Liver (tissue), 9 donors: ENCODE measurements around the gene LRP5. TPM values are rescaled to one million over a fixed set of nuclear protein-coding genes. Genes with fewer than 3 reads are reported as not detected.

Experiments
- DNase-seq: peaks from one replicate; pipeline ENCODE4 v3.0.0-alpha.2; 2017; ENCODE audit warnings: low spot score
- H3K27ac ChIP-seq, 2 donors: one replicate each; pipeline ENCODE4 v1.7.0; 2013; ENCODE audit warnings: inconsistent platforms in 2 of 2, low read length in 2 of 2, control low read depth in 1 of 2, low read depth in 1 of 2, mild to moderate bottlenecking in 1 of 2
- H3K27me3 ChIP-seq, 4 donors: one replicate each; pipeline versions ENCODE4 v1.6.1 to v1.7.0; 2013; ENCODE audit warnings: low read length in 3 of 4, inconsistent platforms in 1 of 4, mild to moderate bottlenecking in 1 of 4, moderate library complexity in 1 of 4; ENCODE audit not compliant: control insufficient read depth in 4 of 4, insufficient read depth in 4 of 4
- H3K36me3 ChIP-seq, 4 donors: one replicate each; pipeline versions ENCODE4 v1.6.1 to v1.7.0; 2013; ENCODE audit warnings: low read length in 3 of 4, mild to moderate bottlenecking in 3 of 4, low read depth in 1 of 4, moderate library complexity in 1 of 4; ENCODE audit not compliant: control insufficient read depth in 4 of 4, insufficient read depth in 3 of 4
- H3K4me1 ChIP-seq, 4 donors: one replicate each; pipeline versions ENCODE4 v1.6.1 to v1.7.0; 2013; ENCODE audit warnings: low read length in 3 of 4, mild to moderate bottlenecking in 3 of 4, moderate library complexity in 1 of 4; ENCODE audit not compliant: control insufficient read depth in 4 of 4, insufficient read depth in 4 of 4
- H3K4me3 ChIP-seq, 3 donors: one replicate each; pipeline versions ENCODE4 v1.6.1 to v1.7.0; 2013; ENCODE audit warnings: low read length in 3 of 3, control low read depth in 1 of 3, low read depth in 1 of 3, mild to moderate bottlenecking in 1 of 3
- H3K9ac ChIP-seq, 2 donors: one replicate each; pipeline ENCODE4 v1.7.0; 2013; ENCODE audit warnings: low read length in 2 of 2, mild to moderate bottlenecking in 2 of 2, moderate library complexity in 2 of 2, control low read depth in 1 of 2, low read depth in 1 of 2
- H3K9me3 ChIP-seq, 4 donors: one replicate each; pipeline versions ENCODE4 v1.6.1 to v1.7.0; 2013; ENCODE audit warnings: low read length in 3 of 4; ENCODE audit not compliant: control insufficient read depth in 4 of 4
- EGR1 ChIP-seq, 2 donors: IDR thresholded peaks; 2 replicates each; pipeline ENCODE4 v1.6.1; 2016 to 2018; ENCODE audit warnings: antibody characterized with exemption in 2 of 2, low read depth in 2 of 2
- FOXA1 ChIP-seq: IDR thresholded peaks from 2 replicates; pipeline ENCODE4 v1.6.1; 2016; ENCODE audit warnings: antibody characterized with exemption
- FOXA2 ChIP-seq: IDR thresholded peaks from 2 replicates; pipeline ENCODE4 v1.6.1; 2016; ENCODE audit warnings: antibody characterized with exemption
- HNF4A ChIP-seq, 2 donors: conservative IDR thresholded peaks; 2 replicates each; pipeline ENCODE4 v1.6.1; 2016; ENCODE audit warnings: antibody characterized with exemption in 2 of 2, mild to moderate bottlenecking in 2 of 2
- JUND ChIP-seq, 2 donors: IDR thresholded peaks; 2 replicates each; pipeline ENCODE4 v1.6.1; 2016; ENCODE audit warnings: antibody characterized with exemption in 2 of 2
- NR2F2 ChIP-seq: IDR thresholded peaks from 2 replicates; pipeline ENCODE4 v1.6.1; 2016; ENCODE audit warnings: antibody characterized with exemption
- RXRA ChIP-seq, 2 donors: IDR thresholded peaks; 2 replicates each; pipeline ENCODE4 v1.6.1; 2017 to 2018; ENCODE audit warnings: antibody characterized with exemption in 2 of 2, mild to moderate bottlenecking in 1 of 2
- SP1 ChIP-seq: IDR thresholded peaks from 2 replicates; pipeline ENCODE4 v1.6.1; 2018; ENCODE audit warnings: antibody characterized with exemption, mild to moderate bottlenecking
- YY1 ChIP-seq: IDR thresholded peaks from 2 replicates; pipeline ENCODE4 v1.6.1; 2016; ENCODE audit warnings: antibody characterized with exemption, mild to moderate bottlenecking
- WGBS: extraction: QIAGEN DNeasy Blood & Tissue Kit; methylation state at CpG from one replicate; pipeline ENCODE4 v1.1.7; 2013; 5-methylcytosine and 5-hydroxymethylcytosine counted together
- polyA plus RNA-seq, 2 donors: library from polyadenylated mRNA; stranded (reverse) in 1 of 2; unstranded in 1 of 2; fragments of 200-250 nt in 1 of 2; fragments of >200 nt in 1 of 2; fragmentation: Nextera tagmentation in 1 of 2; extraction: Ambion mirVana in 1 of 2; gene quantifications; one replicate each; pipeline versions ENCODE4 v1.2.1 to v1.2.3, GENCODE V29; 2013 to 2015
- total RNA-seq, 2 donors: library from RNA; depleted of rRNA; stranded (reverse); fragments of >200 nt; gene quantifications; one replicate each; pipeline ENCODE4 v1.2.3, GENCODE V29; 2014
- TF ChIP-seq, protein P1 (sequence below): fragments of 150-350 bp; IDR thresholded peaks from 2 replicates; pipeline ENCODE4 v1.5.1; 2017; ENCODE audit warnings: improper control_type of control experiment, low read depth, low read length; ENCODE audit not compliant: missing input control
- TF ChIP-seq, protein P2 (sequence below): IDR thresholded peaks from 2 replicates; pipeline ENCODE4 v1.6.1; 2016; ENCODE audit warnings: antibody characterized with exemption
- TF ChIP-seq, protein P3 (sequence below): IDR thresholded peaks from 2 replicates; pipeline ENCODE4 v1.6.1; 2016; ENCODE audit warnings: antibody characterized with exemption, mild to moderate bottlenecking
- donor health status: healthy.
- donor health status: healthy.
- donor health status: healthy.
- donor health status: healthy.
- donor health status: healthy.

The LRP5 gene
- total and polyA plus RNA-seq, 4 donors, result 48.9 to 99.3 (median 71.3) TPM

DNA sequence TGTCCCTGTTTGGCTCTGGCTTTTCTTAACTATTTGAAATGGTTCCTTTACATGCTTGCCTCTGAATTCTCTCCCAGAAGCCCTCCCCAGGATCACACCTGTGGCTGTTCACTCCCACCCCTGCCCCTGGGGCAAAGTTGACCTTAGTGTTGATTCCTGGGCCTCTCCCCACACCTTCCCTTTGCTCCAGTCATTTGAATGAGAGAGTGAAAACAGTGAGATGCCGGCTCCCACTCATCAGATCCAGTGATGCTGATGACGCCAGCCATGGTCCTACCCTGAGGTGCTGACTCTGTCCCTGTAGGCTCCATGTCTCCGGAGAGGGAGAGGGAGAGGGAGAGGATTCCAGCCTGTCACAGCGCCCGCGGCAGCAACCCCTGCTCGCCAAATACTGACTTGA is 40.7 kb downstream of the LRP5 start (continued):
- TF ChIP-seq, protein P1, sequence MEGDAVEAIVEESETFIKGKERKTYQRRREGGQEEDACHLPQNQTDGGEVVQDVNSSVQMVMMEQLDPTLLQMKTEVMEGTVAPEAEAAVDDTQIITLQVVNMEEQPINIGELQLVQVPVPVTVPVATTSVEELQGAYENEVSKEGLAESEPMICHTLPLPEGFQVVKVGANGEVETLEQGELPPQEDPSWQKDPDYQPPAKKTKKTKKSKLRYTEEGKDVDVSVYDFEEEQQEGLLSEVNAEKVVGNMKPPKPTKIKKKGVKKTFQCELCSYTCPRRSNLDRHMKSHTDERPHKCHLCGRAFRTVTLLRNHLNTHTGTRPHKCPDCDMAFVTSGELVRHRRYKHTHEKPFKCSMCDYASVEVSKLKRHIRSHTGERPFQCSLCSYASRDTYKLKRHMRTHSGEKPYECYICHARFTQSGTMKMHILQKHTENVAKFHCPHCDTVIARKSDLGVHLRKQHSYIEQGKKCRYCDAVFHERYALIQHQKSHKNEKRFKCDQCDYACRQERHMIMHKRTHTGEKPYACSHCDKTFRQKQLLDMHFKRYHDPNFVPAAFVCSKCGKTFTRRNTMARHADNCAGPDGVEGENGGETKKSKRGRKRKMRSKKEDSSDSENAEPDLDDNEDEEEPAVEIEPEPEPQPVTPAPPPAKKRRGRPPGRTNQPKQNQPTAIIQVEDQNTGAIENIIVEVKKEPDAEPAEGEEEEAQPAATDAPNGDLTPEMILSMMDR, result no peak
- no peak for TF ChIP-seq HNF4A (conservative IDR thresholded peaks at IDR 0.05)
- TF ChIP-seq FOXA2, result no peak

DNA sequence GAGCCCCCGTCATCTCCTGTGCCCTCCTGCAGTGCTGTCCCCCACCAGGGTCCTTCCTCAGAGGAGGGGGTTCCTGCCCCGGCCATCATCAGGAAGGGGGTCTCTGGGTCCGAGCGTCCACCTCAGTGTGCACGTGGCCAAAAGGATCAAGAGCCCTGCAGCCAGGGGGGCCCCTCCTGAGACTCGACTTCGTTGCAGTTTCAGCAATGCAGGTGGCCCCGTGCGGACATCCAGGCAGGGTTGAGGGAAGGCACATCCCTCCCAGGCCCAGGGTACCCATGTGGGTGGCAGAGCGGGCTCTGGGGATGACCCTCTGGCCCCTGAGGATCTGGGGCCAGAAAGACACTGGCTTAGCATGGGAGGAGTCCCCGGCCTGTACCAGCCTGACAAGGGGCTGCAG is 41.3 kb downstream of the LRP5 start:
- Histone ChIP-seq H3K27me3 (no peaks in the 10 kb centered on the region), H3K9me3 (no peaks in the 10 kb centered on the region), H3K36me3 (peaks cover 0 to 10% (median 3%) of the 10 kb centered on the region in 4 donors), H3K4me1 (peaks cover 16 to 60% (median 38%) of the 10 kb centered on the region in 4 donors), H3K27ac (peak overlapping the region; percentile 32 to 57), H3K4me3 (no peak overlapping the region), H3K9ac (no peak overlapping the region)
- 94% methylated on average over 11 of the region's 11 CpGs for WGBS
- no peak for DNase-seq
- TF ChIP-seq FOXA1, result no peak

DNA sequence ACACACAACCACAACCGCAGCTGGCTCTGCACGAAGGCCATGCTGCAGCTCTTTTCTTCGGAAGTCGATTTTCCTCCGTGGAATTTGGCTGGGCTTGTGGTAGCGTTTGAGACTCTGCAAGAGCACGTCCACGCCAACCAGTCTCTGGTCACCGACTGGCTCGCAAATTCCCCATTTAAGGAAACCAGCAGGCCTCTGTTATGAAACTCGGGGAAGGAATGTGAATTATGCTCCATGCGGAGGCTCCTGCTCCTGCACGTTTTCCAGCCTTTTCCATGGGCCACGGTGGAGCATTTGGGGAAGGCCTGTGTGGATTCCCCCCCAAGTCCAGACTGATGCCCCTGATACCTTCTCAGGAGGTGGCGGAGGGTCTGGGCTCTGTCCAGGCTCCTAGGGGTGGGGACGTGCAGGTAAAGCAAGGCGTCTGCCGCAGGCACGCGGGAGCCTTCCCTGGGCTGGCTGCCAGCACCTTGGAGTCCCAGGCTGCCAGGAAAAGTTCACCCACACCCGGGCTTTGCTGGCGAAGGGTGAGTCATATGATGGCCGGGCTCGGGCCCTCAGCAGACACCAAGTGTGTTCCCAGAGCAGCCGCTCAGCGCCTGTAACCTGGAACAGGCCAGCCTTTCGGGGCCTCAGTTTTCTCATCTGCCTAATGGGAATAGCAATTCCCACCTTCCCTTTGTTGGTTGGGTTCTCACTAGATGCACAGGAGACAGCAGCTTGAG is 41.9 kb downstream of the LRP5 start:
- Histone ChIP-seq H3K9ac (no peak overlapping the region), H3K27me3 (no peaks in the 10 kb centered on the region), H3K4me3 (no peak overlapping the region), H3K9me3 (no peaks in the 10 kb centered on the region), H3K36me3 (peaks cover 0 to 14% (median 5%) of the 10 kb centered on the region in 4 donors), H3K27ac (peak overlapping the region; percentile 32 to 57), H3K4me1 (peaks cover 16 to 56% (median 33%) of the 10 kb centered on the region in 4 donors)
- 58% methylated on average over 27 of the region's 27 CpGs for WGBS
- no peak for DNase-seq
- TF ChIP-seq EGR1 (IDR thresholded peaks at IDR 0.05; ENCODE audit: low read depth in 2 of 2), result no peak
- peak; percentile 32 for TF ChIP-seq SP1
- TF ChIP-seq, protein P2, sequence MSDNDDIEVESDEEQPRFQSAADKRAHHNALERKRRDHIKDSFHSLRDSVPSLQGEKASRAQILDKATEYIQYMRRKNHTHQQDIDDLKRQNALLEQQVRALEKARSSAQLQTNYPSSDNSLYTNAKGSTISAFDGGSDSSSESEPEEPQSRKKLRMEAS, result peak; percentile 11
- TF ChIP-seq NR2F2, result peak; percentile 21
- TF ChIP-seq, protein P3, sequence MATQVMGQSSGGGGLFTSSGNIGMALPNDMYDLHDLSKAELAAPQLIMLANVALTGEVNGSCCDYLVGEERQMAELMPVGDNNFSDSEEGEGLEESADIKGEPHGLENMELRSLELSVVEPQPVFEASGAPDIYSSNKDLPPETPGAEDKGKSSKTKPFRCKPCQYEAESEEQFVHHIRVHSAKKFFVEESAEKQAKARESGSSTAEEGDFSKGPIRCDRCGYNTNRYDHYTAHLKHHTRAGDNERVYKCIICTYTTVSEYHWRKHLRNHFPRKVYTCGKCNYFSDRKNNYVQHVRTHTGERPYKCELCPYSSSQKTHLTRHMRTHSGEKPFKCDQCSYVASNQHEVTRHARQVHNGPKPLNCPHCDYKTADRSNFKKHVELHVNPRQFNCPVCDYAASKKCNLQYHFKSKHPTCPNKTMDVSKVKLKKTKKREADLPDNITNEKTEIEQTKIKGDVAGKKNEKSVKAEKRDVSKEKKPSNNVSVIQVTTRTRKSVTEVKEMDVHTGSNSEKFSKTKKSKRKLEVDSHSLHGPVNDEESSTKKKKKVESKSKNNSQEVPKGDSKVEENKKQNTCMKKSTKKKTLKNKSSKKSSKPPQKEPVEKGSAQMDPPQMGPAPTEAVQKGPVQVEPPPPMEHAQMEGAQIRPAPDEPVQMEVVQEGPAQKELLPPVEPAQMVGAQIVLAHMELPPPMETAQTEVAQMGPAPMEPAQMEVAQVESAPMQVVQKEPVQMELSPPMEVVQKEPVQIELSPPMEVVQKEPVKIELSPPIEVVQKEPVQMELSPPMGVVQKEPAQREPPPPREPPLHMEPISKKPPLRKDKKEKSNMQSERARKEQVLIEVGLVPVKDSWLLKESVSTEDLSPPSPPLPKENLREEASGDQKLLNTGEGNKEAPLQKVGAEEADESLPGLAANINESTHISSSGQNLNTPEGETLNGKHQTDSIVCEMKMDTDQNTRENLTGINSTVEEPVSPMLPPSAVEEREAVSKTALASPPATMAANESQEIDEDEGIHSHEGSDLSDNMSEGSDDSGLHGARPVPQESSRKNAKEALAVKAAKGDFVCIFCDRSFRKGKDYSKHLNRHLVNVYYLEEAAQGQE, result no peak
- peak; percentile 29 for TF ChIP-seq YY1
- TF ChIP-seq JUND (IDR thresholded peaks at IDR 0.05), result peak; percentile 60 to 83
- peak in 1 of 2 donors; percentile 59 for TF ChIP-seq RXRA (IDR thresholded peaks at IDR 0.05)
- TF ChIP-seq HNF4A (conservative IDR thresholded peaks at IDR 0.05), result peak; percentile 9 to 21
